Activated CD8-positive, alpha-beta memory T cell treated with anti-CD3 and anti-CD28 coated beads, Interleukin-2, amount 10 ng/mL, durations not matched to agents 7 days and 5 days (primary cell): ENCODE data around the gene ATP6V1G3. TPM values are rescaled to one million over a fixed set of nuclear protein-coding genes. Genes with fewer than 3 reads are reported as not detected.
"Not testable (repeated sequence)": the region's sequence is repeated elsewhere in the genome, so short reads cannot be mapped to it uniquely, and the experiment has no call there.

Source experiments
- ATAC-seq: fragments of 150-1000 bp; cut with Tn5 transposase; one replicate; pipeline ENCODE4 v1.10.0; 2021; ENCODE audit warnings: moderate library complexity
- CTCF ChIA-PET: fragments of 350-600 bp; sonication (Branson Sonifier 250); formaldehyde crosslinking; loops from one replicate; lab custom pipeline; 2021; ENCODE audit warnings: antibody characterized with exemption; lab: Charles Lee
- DNase-seq: peaks from one replicate; pipeline ENCODE4 v3.0.0-alpha.2; 2020
- H3K27ac Mint-ChIP-seq: one replicate; pipeline ENCODE4 v1.8.0; 2021; ENCODE audit warnings: mild to moderate bottlenecking, mixed read lengths
- H3K27me3 Mint-ChIP-seq: one replicate; pipeline ENCODE4 v1.8.0; 2021; ENCODE audit warnings: mixed read lengths
- H3K36me3 Mint-ChIP-seq: one replicate; pipeline ENCODE4 v1.8.0; 2021; ENCODE audit warnings: mild to moderate bottlenecking, mixed read lengths
- H3K4me1 Mint-ChIP-seq: one replicate; pipeline ENCODE4 v1.8.0; 2021; ENCODE audit warnings: mixed read lengths
- H3K4me3 Mint-ChIP-seq: one replicate; pipeline ENCODE4 v1.8.0; 2021; ENCODE audit warnings: mild to moderate bottlenecking, moderate library complexity, mixed read lengths
- H3K9me3 Mint-ChIP-seq: one replicate; pipeline ENCODE4 v1.8.0; 2022; ENCODE audit warnings: low read depth, mixed read lengths
- total RNA-seq, 2 experiments: library from RNA; stranded (reverse); gene quantifications; one replicate each; pipeline ENCODE4 v1.2.3, GENCODE V29; 2021

Gene ATP6V1G3
- total RNA-seq, 2 experiments from 2014 or later = not detected

DNA sequence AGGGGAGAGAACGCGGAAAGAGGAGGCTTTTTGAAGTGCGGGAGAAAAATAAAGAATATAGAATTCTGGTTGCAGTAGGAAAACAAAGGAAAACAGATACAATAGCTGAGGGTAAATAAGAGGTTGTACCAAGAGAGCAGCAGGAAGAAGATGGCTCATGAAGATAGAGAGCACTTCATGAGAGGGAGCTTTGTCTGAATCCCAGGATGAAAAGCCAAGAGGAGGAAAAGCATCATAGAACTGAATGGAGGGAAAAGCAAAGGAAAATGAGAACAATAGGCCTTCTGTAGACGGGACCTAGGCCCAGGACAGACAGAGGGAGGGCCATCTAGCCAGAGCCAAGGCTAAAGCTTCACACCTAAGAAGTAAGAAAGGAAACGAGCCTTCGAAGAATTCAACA is 49.5 kb downstream of the ATP6V1G3 start:
- no peak overlapping the region for H3K27ac Mint-ChIP-seq
- H3K4me3 Mint-ChIP-seq = no peak overlapping the region

DNA sequence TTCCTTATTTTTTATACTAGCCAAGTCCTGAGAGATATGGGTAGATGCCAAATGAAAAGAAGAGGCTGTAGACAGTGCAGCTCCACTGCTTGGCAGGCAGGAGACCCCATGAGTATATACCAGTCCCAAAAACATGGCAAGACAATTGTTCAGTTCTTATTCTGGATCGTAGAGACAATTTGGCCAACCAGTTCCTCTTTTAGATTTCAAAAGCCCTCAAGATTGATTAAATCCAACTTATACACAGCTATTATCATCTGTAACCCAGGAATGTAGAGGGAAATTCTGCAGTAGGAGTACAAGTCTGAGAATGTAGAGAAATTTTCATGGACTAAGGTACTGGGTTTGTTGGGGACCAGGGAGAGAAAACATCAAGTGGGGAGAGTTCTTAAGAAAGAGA is 50.3 kb downstream of the ATP6V1G3 start:
- Mint-ChIP-seq H3K36me3 (no peaks in the 10 kb centered on the region), H3K4me3 (no peak overlapping the region), H3K4me1 (no peaks in the 10 kb centered on the region), H3K27me3 (no peaks in the 10 kb centered on the region), H3K9me3 (no peaks in the 10 kb centered on the region), H3K27ac (no peak overlapping the region)
- CTCF ChIA-PET = no interaction called here
- no peak for DNase-seq
- ATAC-seq = no peak

More for the DNA sequence above, 49.5 kb downstream of the ATP6V1G3 start:
- DNase-seq (no peak), ATAC-seq (no peak)
- no peaks in the 10 kb centered on the region for H3K27me3 Mint-ChIP-seq
- H3K36me3 Mint-ChIP-seq = no peaks in the 10 kb centered on the region
- no peaks in the 10 kb centered on the region for H3K9me3 Mint-ChIP-seq
- no peaks in the 10 kb centered on the region for H3K4me1 Mint-ChIP-seq
- CTCF ChIA-PET = interaction anchor here (0.9 kb wide), 1 partner anchor 210 kb away, joined by 3 read pairs; no protein-coding TSS in a partner anchor

DNA sequence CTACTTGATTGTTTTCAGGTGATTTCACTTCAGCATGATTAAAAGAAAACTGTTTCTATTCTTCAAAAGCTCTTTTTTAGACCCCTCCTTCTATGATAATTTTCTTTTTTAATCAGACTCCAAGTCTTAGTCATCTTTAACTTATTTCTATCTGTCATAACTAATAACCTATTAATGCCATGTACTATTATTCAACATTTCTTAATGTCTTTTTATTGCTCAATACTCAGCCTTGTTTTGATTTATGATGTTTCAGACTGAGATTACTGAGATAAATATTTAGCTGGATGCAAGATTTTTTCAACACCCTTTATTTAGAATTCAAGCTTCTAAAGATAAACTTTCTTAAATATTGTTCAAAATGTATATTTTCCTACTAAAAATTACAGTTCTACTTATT is 53.6 kb downstream of the ATP6V1G3 start:
- Mint-ChIP-seq H3K27me3 (no peaks in the 10 kb centered on the region), H3K27ac (no peak overlapping the region), H3K4me1 (no peaks in the 10 kb centered on the region), H3K36me3 (no peaks in the 10 kb centered on the region), H3K9me3 (no peaks in the 10 kb centered on the region), H3K4me3 (no peak overlapping the region)
- ATAC-seq = no peak
- CTCF ChIA-PET = interaction anchor here (1.7 kb wide), 1 partner anchor 12 kb away, joined by 4 read pairs; no protein-coding TSS in a partner anchor
- no peak for DNase-seq

DNA sequence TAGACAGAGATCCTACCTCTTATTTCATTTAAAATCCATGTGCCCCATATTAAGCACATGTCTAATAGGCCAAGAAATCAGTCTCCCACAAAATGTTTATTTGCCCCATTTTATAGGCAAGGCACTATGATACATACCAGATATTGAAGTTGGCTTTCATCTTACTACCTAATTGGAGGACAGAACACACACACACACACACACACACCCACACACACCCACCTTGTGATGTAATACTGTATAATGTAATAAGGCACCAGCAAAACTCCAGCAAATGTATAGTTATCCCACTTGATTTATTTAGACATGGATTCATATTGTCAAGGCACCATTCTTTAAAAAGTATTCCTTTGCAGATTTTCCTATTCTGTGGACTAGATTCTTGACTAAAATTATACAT is 56.8 kb downstream of the ATP6V1G3 start:
- Mint-ChIP-seq H3K4me1 (no peaks in the 10 kb centered on the region), H3K27me3 (no peaks in the 10 kb centered on the region)
- CTCF ChIA-PET = no interaction called here

DNA sequence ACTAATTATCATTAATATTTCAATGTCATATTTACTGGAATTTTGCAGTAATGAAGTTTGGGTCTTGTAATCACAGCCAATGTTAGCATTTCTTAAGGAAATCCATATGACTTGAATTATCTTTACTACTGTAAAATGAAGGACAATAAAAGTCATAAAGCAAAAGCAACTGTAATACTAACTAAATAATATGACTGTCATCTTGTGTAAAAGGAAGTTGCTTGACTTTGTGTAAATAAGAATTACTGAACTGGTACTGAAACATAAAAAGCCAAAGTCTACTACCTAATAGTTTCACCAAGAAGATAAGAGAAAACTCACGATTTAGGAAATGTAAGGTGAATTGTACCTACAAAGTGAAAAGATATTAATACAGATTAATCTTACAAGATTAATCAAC is 57.5 kb downstream of the ATP6V1G3 start:
- no peak overlapping the region for H3K4me3 Mint-ChIP-seq
- no peak overlapping the region for H3K27ac Mint-ChIP-seq
- CTCF ChIA-PET = no interaction called here
- no peaks in the 10 kb centered on the region for H3K4me1 Mint-ChIP-seq
- ATAC-seq (no peak), DNase-seq (no peak)
- H3K36me3 Mint-ChIP-seq = no peaks in the 10 kb centered on the region
- H3K27me3 Mint-ChIP-seq = no peaks in the 10 kb centered on the region
- H3K9me3 Mint-ChIP-seq = no peaks in the 10 kb centered on the region

More for the DNA sequence above, 56.8 kb downstream of the ATP6V1G3 start:
- H3K27ac Mint-ChIP-seq = no peak overlapping the region
- no peak overlapping the region for H3K4me3 Mint-ChIP-seq
- no peaks in the 10 kb centered on the region for H3K9me3 Mint-ChIP-seq
- no peak for DNase-seq
- H3K36me3 Mint-ChIP-seq = no peaks in the 10 kb centered on the region
- ATAC-seq = no peak

DNA sequence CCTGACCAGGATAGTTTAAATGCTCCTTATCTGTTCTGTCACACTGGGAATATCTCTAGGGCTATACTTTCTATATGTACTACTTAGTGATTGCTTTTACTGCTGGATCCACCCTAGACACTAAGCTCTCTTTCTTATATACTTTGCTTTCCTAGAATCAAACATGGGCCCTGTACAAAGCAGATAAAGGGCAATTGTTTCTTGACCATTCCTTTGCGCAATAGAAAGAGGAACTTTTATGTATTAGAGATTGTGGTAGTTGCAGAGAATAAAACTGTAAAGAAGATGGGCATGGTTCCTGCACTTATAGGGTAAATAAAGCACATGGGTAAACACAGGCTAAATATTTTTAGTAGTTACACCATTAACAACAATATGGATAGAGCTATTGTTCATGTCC is 58.8 kb downstream of the ATP6V1G3 start:
- CTCF ChIA-PET = interaction anchor here (0.8 kb wide), 1 partner anchor 15 kb away, joined by 4 read pairs; no protein-coding TSS in a partner anchor
- ATAC-seq = no peak
- Mint-ChIP-seq H3K27me3 (no peaks in the 10 kb centered on the region), H3K9me3 (no peaks in the 10 kb centered on the region), H3K36me3 (no peaks in the 10 kb centered on the region), H3K4me3 (no peak overlapping the region), H3K27ac (no peak overlapping the region), H3K4me1 (no peaks in the 10 kb centered on the region)
- DNase-seq = no peak

DNA sequence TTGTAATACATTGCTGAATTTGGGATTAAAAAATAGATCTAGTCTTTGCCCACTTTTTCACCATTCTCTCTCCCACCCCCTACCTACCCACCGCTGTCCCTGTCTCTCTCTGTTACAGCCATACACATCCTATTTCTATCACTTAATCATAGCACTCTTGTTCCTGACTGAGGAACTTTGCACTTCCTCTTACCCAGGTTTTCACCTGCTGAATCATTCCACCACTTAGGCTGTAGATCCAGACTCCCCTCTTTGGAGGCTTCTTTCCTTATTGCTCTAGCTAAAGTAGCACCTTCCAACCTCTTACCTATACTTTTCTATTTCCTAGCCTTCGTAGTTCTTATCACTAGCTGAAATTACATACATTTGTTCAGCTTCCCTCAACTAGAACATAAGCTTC is 59.6 kb downstream of the ATP6V1G3 start:
- H3K36me3 Mint-ChIP-seq = no peaks in the 10 kb centered on the region
- no peaks in the 10 kb centered on the region for H3K4me1 Mint-ChIP-seq
- CTCF ChIA-PET = no interaction called here
- ATAC-seq (no peak), DNase-seq (no peak)
- no peak overlapping the region for H3K27ac Mint-ChIP-seq
- H3K27me3 Mint-ChIP-seq = no peaks in the 10 kb centered on the region
- no peak overlapping the region for H3K4me3 Mint-ChIP-seq
- H3K9me3 Mint-ChIP-seq = no peaks in the 10 kb centered on the region

DNA sequence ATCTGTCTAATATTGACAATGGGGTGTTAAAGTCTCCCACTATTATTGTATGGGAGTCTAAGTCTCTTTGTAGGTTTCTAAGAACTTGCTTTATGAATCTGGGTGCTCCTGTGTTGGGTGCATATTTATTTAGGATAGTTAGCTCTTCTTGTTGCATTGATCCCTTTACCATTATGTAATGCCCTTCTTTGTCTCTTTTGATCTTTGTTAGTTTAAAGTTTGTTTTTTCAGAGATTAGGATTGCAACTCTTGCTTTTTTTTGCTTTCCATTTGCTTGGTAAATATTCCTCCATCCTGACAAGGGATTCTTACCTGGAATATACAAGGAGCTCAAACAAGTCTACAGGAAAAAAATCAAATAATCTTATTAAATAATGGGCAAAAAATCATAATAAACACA is 63.1 kb downstream of the ATP6V1G3 start:
- DNase-seq, ATAC-seq, CTCF ChIA-PET: not testable (repeated sequence)

More for the DNA sequence above, 63.1 kb downstream of the ATP6V1G3 start:
- H3K4me1 Mint-ChIP-seq, H3K4me3 Mint-ChIP-seq, H3K27ac Mint-ChIP-seq, H3K9me3 Mint-ChIP-seq, H3K36me3 Mint-ChIP-seq, H3K27me3 Mint-ChIP-seq: not testable (repeated sequence)

Other genes starting within 250 kb of the ATP6V1G3 start
- 100 to 1,000 TPM; 556 to 674 TPM for gene PTPRC, start 98.4 kb upstream of the ATP6V1G3 start, total RNA-seq